Measurements from ENCODE around the gene RIBC2.
"Not testable (repeated sequence)": the region's sequence is repeated elsewhere in the genome, so short reads cannot be mapped to it uniquely, and the experiment has no call there.

Gene RIBC2

DNA sequence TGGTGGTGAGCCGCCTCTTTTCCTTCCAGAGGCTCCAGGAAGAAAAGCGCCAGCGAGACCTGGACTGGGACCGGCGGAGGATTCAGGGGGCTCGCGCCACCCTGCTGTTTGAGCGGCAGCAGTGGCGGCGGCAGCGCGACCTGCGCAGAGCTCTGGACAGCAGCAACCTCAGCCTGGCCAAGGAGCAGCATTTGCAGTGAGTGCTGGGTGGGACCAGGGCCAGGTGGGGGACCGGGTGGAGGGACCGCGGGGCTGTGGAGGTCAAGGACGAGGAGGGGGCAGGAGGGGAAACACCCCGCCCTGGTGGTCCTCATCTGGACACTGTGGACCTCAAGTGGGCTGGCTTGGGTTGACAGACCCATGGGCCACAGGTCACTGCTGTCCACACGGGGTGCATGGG lies 17.4 kb downstream of the RIBC2 start:
- Histone ChIP-seq H3K23ac (ENCODE audit: low read length in 2 of 2) (no peak overlapping the region), H4K91ac (ENCODE audit: low read length) (no peak overlapping the region), H3K36me3 (ENCODE audit: control insufficient read depth in 1 of 2, insufficient read depth in 2 of 2, low read depth in 1 of 2, low read length in 2 of 2) (no peaks in the 10 kb centered on the region), H4K8ac (ENCODE audit: low read length) (no peak overlapping the region), H2BK120ac (ENCODE audit: low read depth, low read length) (no peak overlapping the region), H2BK15ac (ENCODE audit: low read depth, poor library complexity, severe bottlenecking) (no peak overlapping the region), H3K18ac (ENCODE audit: low read depth in 1 of 2, low read length in 2 of 2) (no peak overlapping the region), H3K79me1 (replicated peaks; ENCODE audit: low read length, poor library complexity, severe bottlenecking) (no peaks in the 10 kb centered on the region), H3K4me3 (ENCODE audit: insufficient read depth in 1 of 2, low read depth in 1 of 2, low read length in 2 of 2) (no peak overlapping the region), H3K14ac (ENCODE audit: low read length in 2 of 2) (no peak overlapping the region), H3K9ac (ENCODE audit: low read length) (no peak overlapping the region), H2AK5ac (ENCODE audit: low read length, severe bottlenecking) (no peak overlapping the region), H3K4ac (ENCODE audit: low read depth in 1 of 2, low read length in 2 of 2) (no peak overlapping the region), H2BK12ac (ENCODE audit: low read length in 2 of 2) (no peak overlapping the region), H2AFZ (ENCODE audit: low read depth, low read length) (no peak overlapping the region), H3K4me2 (ENCODE audit: low read length, poor library complexity, severe bottlenecking) (no peak overlapping the region), H2BK5ac (ENCODE audit: low read depth, low read length, poor library complexity, severe bottlenecking) (no peak overlapping the region), H3K27ac (ENCODE audit: low read length, poor library complexity, severe bottlenecking) (no peak overlapping the region), H3K4me1 (ENCODE audit: control insufficient read depth, insufficient read depth, low read depth, low read length) (peaks cover 2% of the 10 kb centered on the region), H3K27me3 (ENCODE audit: control insufficient read depth in 1 of 2, insufficient read depth in 1 of 2, low read length in 2 of 2) (peaks cover 9 to 16% of the 10 kb centered on the region in 2 experiments), H3K9me3 (ENCODE audit: control insufficient read depth, low read length) (peaks cover 6% of the 10 kb centered on the region)
- 88% methylated on average over 19 of the region's 19 CpGs for WGBS
- no peak for DNase-seq

DNA sequence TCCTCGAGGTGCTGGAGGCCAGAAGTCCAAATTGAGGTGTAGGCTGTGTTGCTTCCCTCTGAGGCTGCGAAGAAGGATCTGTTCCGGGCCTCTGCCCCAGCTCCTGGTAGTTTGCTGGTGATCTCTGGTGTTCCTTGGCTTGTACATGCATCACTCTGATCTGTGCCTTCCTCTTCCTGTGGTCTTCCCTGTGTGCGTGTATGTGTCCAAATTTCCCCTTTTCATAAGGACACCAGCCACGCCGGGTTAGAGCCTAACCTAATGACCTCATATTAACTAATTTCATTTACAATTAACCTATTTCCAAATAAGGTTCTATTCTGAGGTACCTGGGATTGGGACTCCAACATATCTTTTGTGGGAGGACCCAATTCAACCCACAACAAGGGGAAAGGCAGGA lies 21.5 kb downstream of the RIBC2 start:
- Histone ChIP-seq H3K27ac (ENCODE audit: low read length, poor library complexity, severe bottlenecking) (no peak overlapping the region), H3K27me3 (ENCODE audit: control insufficient read depth in 1 of 2, insufficient read depth in 1 of 2, low read length in 2 of 2) (peaks cover under 1 to 6% of the 10 kb centered on the region in 2 experiments), H3K79me1 (replicated peaks; ENCODE audit: low read length, poor library complexity, severe bottlenecking) (no peaks in the 10 kb centered on the region), H3K4me3 (ENCODE audit: insufficient read depth in 1 of 2, low read depth in 1 of 2, low read length in 2 of 2) (no peak overlapping the region), H2BK12ac (ENCODE audit: low read length in 2 of 2) (peak overlapping the region in 1 of 2 experiments; percentile 30), H3K9me3 (ENCODE audit: control insufficient read depth, low read length) (no peaks in the 10 kb centered on the region), H2BK15ac (ENCODE audit: low read depth, poor library complexity, severe bottlenecking) (peak overlapping the region; percentile 16), H2BK5ac (ENCODE audit: low read depth, low read length, poor library complexity, severe bottlenecking) (no peak overlapping the region), H4K91ac (ENCODE audit: low read length) (peak overlapping the region; percentile 8), H3K36me3 (ENCODE audit: control insufficient read depth in 1 of 2, insufficient read depth in 2 of 2, low read depth in 1 of 2, low read length in 2 of 2) (no peaks in the 10 kb centered on the region), H3K14ac (ENCODE audit: low read length in 2 of 2) (no peak overlapping the region), H3K4ac (ENCODE audit: low read depth in 1 of 2, low read length in 2 of 2) (peak overlapping the region in 1 of 2 experiments; percentile 10), H4K8ac (ENCODE audit: low read length) (peak overlapping the region; percentile 46), H3K4me2 (ENCODE audit: low read length, poor library complexity, severe bottlenecking) (no peak overlapping the region), H2AFZ (ENCODE audit: low read depth, low read length) (no peak overlapping the region), H3K18ac (ENCODE audit: low read depth in 1 of 2, low read length in 2 of 2) (no peak overlapping the region), H3K9ac (ENCODE audit: low read length) (peak overlapping the region; percentile 79), H3K4me1 (ENCODE audit: control insufficient read depth, insufficient read depth, low read depth, low read length) (peaks cover 2% of the 10 kb centered on the region), H3K23ac (ENCODE audit: low read length in 2 of 2) (no peak overlapping the region), H2AK5ac (ENCODE audit: low read length, severe bottlenecking) (no peak overlapping the region), H2BK120ac (ENCODE audit: low read depth, low read length) (peak overlapping the region; percentile 30)
- WGBS = 89% methylated on average over 6 of the region's 6 CpGs
- no peak for DNase-seq

DNA sequence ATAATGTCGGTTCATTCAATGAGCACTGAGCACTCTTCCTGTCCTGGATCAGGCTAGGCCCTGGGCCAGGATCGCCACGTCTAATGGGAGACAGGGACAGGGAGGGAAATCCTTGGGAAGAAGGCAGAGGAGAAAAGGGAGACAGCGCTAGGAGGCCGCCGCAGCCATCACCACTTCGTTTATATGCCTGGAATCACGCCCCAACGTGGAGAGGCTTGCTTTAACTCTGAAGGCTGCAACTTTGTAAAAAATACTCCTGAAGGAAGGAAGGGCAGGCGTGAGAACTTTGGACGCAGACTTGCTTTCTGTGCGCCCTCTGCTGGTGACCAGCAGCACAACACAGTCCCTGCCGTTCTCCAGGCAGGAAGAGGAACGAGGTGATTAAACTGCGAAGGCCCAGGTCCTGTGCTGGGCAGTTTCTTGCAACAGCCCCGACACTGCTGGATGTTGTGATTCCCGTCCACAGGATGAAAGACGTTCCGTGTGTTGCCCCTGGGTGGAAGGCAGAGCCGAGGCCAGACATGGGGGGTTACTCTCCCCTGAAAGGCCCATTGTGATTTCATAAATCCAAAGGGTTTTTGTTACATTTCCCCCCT lies 22.1 kb downstream of the RIBC2 start:
- H2BK15ac ChIP-seq (ENCODE audit: low read depth, poor library complexity, severe bottlenecking) = peak overlapping the region; percentile 31

DNA sequence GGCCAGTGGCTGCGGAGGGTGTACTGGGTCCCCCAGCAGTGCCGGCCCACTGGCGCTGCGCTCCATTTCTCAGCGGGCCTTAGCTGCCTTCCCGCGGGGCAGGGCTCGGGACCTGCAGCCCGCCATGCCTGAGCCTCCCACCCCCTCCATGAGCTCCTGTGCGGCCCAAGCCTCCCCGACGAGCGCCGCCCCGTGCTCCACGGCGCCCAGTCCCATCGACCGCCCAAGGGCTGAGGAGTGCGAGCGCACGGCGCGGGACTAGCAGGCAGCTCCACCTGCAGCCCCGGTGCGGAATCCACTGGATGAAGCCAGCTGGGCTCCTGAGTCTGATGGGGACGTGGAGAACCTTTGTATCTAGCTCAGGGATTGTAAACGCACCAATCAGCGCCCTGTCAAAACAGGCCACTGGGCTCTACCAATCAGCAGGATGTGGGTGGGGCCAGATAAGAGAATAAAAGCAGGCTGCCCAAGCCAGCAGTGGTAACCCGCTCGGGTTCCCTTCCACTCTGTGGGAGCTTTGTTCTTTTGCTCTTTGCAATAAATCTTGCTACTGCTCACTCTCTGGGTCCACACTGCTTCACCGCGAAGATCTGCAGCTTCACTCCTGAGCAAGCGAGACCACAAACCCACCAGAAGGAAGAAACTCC lies 23.5 kb downstream of the RIBC2 start:
- not testable (repeated sequence) for H3K4ac ChIP-seq (ENCODE audit: low read depth in 1 of 2, low read length in 2 of 2); H3K23ac ChIP-seq (ENCODE audit: low read length in 2 of 2); H3K14ac ChIP-seq (ENCODE audit: low read length in 2 of 2); H2BK15ac ChIP-seq (ENCODE audit: low read depth, poor library complexity, severe bottlenecking); H2BK12ac ChIP-seq (ENCODE audit: low read length in 2 of 2); H3K4me3 ChIP-seq (ENCODE audit: insufficient read depth in 1 of 2, low read depth in 1 of 2, low read length in 2 of 2); H3K4me1 ChIP-seq (ENCODE audit: control insufficient read depth, insufficient read depth, low read depth, low read length); H4K8ac ChIP-seq (ENCODE audit: low read length); H3K79me1 ChIP-seq (replicated peaks; ENCODE audit: low read length, poor library complexity, severe bottlenecking); H3K9ac ChIP-seq (ENCODE audit: low read length); H2BK5ac ChIP-seq (ENCODE audit: low read depth, low read length, poor library complexity, severe bottlenecking); DNase-seq; H3K27me3 ChIP-seq (ENCODE audit: control insufficient read depth in 1 of 2, insufficient read depth in 1 of 2, low read length in 2 of 2); H2AK5ac ChIP-seq (ENCODE audit: low read length, severe bottlenecking); H4K91ac ChIP-seq (ENCODE audit: low read length); H3K9me3 ChIP-seq (ENCODE audit: control insufficient read depth, low read length); H3K27ac ChIP-seq (ENCODE audit: low read length, poor library complexity, severe bottlenecking); H2BK120ac ChIP-seq (ENCODE audit: low read depth, low read length); H3K36me3 ChIP-seq (ENCODE audit: control insufficient read depth in 1 of 2, insufficient read depth in 2 of 2, low read depth in 1 of 2, low read length in 2 of 2); H3K18ac ChIP-seq (ENCODE audit: low read depth in 1 of 2, low read length in 2 of 2); H2AFZ ChIP-seq (ENCODE audit: low read depth, low read length); H3K4me2 ChIP-seq (ENCODE audit: low read length, poor library complexity, severe bottlenecking)
- WGBS = 98% methylated on average over 32 of the region's 34 CpGs

More for the DNA sequence above, 22.1 kb downstream of the RIBC2 start:
- no peaks in the 10 kb centered on the region for H3K9me3 ChIP-seq (ENCODE audit: control insufficient read depth, low read length)
- no peak overlapping the region for H2BK5ac ChIP-seq (ENCODE audit: low read depth, low read length, poor library complexity, severe bottlenecking)
- no peak overlapping the region for H3K14ac ChIP-seq (ENCODE audit: low read length in 2 of 2)
- H4K91ac ChIP-seq (ENCODE audit: low read length) = peak overlapping the region; percentile 40
- DNase-seq = peak; percentile 90
- H3K9ac ChIP-seq (ENCODE audit: low read length) = peak overlapping the region; percentile 79
- peaks cover 2% of the 10 kb centered on the region for H3K4me1 ChIP-seq (ENCODE audit: control insufficient read depth, insufficient read depth, low read depth, low read length)
- no peak overlapping the region for H3K4me2 ChIP-seq (ENCODE audit: low read length, poor library complexity, severe bottlenecking)
- H2AFZ ChIP-seq (ENCODE audit: low read depth, low read length) = peak overlapping the region; percentile 15
- no peaks in the 10 kb centered on the region for H3K36me3 ChIP-seq (ENCODE audit: control insufficient read depth in 1 of 2, insufficient read depth in 2 of 2, low read depth in 1 of 2, low read length in 2 of 2)
- peak overlapping the region in 1 of 2 experiments; percentile 45 for H3K4ac ChIP-seq (ENCODE audit: low read depth in 1 of 2, low read length in 2 of 2)
- no peak overlapping the region for H3K4me3 ChIP-seq (ENCODE audit: insufficient read depth in 1 of 2, low read depth in 1 of 2, low read length in 2 of 2)
- H3K79me1 ChIP-seq (replicated peaks; ENCODE audit: low read length, poor library complexity, severe bottlenecking) = no peaks in the 10 kb centered on the region
- peak overlapping the region in 1 of 2 experiments; percentile 4 for H2BK12ac ChIP-seq (ENCODE audit: low read length in 2 of 2)
- no peaks in the 10 kb centered on the region for H3K27me3 ChIP-seq (ENCODE audit: control insufficient read depth in 1 of 2, insufficient read depth in 1 of 2, low read length in 2 of 2)
- no peak overlapping the region for H2BK120ac ChIP-seq (ENCODE audit: low read depth, low read length)
- no peak overlapping the region for H2AK5ac ChIP-seq (ENCODE audit: low read length, severe bottlenecking)
- peak overlapping the region; percentile 89 for H4K8ac ChIP-seq (ENCODE audit: low read length)
- H3K27ac ChIP-seq (ENCODE audit: low read length, poor library complexity, severe bottlenecking) = no peak overlapping the region
- 11% methylated on average over 19 of the region's 20 CpGs for WGBS
- H3K23ac ChIP-seq (ENCODE audit: low read length in 2 of 2) = no peak overlapping the region
- peak overlapping the region in 1 of 2 experiments; percentile 34 for H3K18ac ChIP-seq (ENCODE audit: low read depth in 1 of 2, low read length in 2 of 2)
